Lung (tissue), 12 donors: ENCODE data around the gene GUCY2F. TPM values are rescaled to one million over a fixed set of nuclear protein-coding genes. Genes with fewer than 3 reads are reported as not detected.

ENCODE experiments used
- ATAC-seq: fragments of 200-7000 bp; cut with Tn5 transposase; one replicate; pipeline ENCODE4 v1.9.1; 2020; ENCODE audit warnings: moderate number of reproducible peaks; ENCODE audit not compliant: insufficient read depth, low FRiP score
- DNase-seq, 3 donors: peaks; one replicate each; pipeline ENCODE4 v3.0.0-alpha.2; 2013 to 2017
- H3K27ac ChIP-seq, 2 donors: one replicate each; pipeline ENCODE4 v1.5.1; 2013; ENCODE audit warnings: mild to moderate bottlenecking in 2 of 2, moderate library complexity in 2 of 2, control low read depth in 1 of 2, inconsistent platforms in 1 of 2, low read depth in 1 of 2, low read length in 1 of 2
- H3K27me3 ChIP-seq, 3 donors: one replicate each; pipeline ENCODE4 v1.5.1; 2013; ENCODE audit warnings: low read length in 2 of 3; ENCODE audit not compliant: control insufficient read depth in 3 of 3, insufficient read depth in 3 of 3
- H3K36me3 ChIP-seq, 4 donors: one replicate each; pipeline ENCODE4 v1.5.1; 2013; ENCODE audit warnings: low read length in 4 of 4, mild to moderate bottlenecking in 1 of 4, moderate library complexity in 1 of 4; ENCODE audit not compliant: control insufficient read depth in 4 of 4, insufficient read depth in 4 of 4
- H3K4me1 ChIP-seq, 5 donors: one replicate each; pipeline ENCODE4 v1.5.1; 2013; ENCODE audit warnings: low read length in 5 of 5, mild to moderate bottlenecking in 2 of 5, moderate library complexity in 1 of 5; ENCODE audit not compliant: control insufficient read depth in 5 of 5, insufficient read depth in 5 of 5
- H3K4me3 ChIP-seq: one replicate; pipeline ENCODE4 v1.5.1; 2013; ENCODE audit warnings: mild to moderate bottlenecking, control low read depth, moderate library complexity
- H3K9ac ChIP-seq, 2 donors: one replicate each; pipeline ENCODE4 v1.5.1; 2013; ENCODE audit warnings: low read length in 2 of 2, control low read depth in 1 of 2; ENCODE audit not compliant: insufficient read depth in 1 of 2
- H3K9me3 ChIP-seq, 4 donors: one replicate each; pipeline ENCODE4 v1.5.1; 2013; ENCODE audit warnings: low read length in 3 of 4, mild to moderate bottlenecking in 1 of 4, moderate library complexity in 1 of 4; ENCODE audit not compliant: control insufficient read depth in 4 of 4, insufficient read depth in 3 of 4
- WGBS, 2 donors: extraction: QIAGEN DNeasy Blood & Tissue Kit; methylation state at CpG; one replicate each; pipeline ENCODE4 v1.1.7; 2013; 5-methylcytosine and 5-hydroxymethylcytosine counted together
- polyA plus RNA-seq, 2 donors: library from polyadenylated mRNA; stranded (reverse); fragments of 200-250 nt; gene quantifications; one replicate each; pipeline ENCODE4 v1.2.1, GENCODE V29; 2013
- total RNA-seq, 2 donors: library from RNA; depleted of rRNA in 1 of 2; stranded (reverse); fragments of >200 nt in 1 of 2; gene quantifications; one replicate each; pipeline ENCODE4 v1.2.1, GENCODE V29; 2014 to 2021
- TF ChIP-seq, protein P1 (sequence below): IDR thresholded peaks from 2 replicates; pipeline ENCODE4 v1.5.1; 2012; ENCODE audit warnings: mild to moderate bottlenecking; ENCODE audit errors: control extremely low read depth, extremely low read depth
- donor health status: control.
- donor health status: control.
- donor health status: Bipolar disorder and iron deficiency.
- donor health status: healthy.
- donor health status: DM: yes; HTN: yes; CAD: no.

GUCY2F gene
- total and polyA plus RNA-seq, 4 donors, result 0.03 TPM; not detected in 3

DNA sequence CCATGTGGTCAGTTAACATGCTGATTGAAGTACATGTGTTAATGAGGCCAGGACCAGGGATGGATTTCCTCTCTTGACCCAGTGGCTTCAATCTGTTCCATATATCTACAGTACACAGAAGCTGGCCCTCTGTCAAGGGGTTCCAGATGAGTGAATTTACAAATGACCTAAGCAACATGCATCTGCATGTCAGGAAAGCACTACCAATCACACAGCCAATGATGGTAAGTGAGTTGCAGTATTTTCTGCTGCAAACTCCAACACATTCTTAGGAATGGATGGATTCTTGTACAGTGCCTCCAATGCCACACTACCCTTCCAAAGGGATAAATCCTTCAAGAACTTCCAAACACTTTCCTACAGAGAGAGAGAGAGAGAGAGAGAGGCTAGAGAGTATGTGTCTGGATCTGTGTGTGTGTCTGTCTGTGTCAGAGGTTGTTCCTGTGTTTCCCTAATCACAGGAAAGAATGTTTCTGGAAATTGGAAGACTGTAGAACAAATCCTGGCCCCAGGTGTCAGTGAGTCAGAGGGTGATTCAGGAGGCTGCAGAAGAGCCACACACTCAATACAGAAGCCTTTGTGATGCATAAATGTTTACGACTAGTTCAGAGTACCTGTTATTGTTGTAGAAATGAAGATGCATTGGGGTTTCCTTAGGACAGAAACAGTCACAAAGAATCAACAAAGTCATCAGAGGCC, 107.5 kb downstream of the GUCY2F start:
- no peak overlapping the region for H3K9ac ChIP-seq
- no peak for DNase-seq
- no peaks in the 10 kb centered on the region for H3K4me1 ChIP-seq
- no peak overlapping the region for H3K27ac ChIP-seq
- no peaks in the 10 kb centered on the region for H3K9me3 ChIP-seq
- H3K27me3 ChIP-seq, result peaks cover 0 to 32% (median 13%) of the 10 kb centered on the region in 3 donors
- H3K4me3 ChIP-seq, result no peak overlapping the region
- ATAC-seq, result no peak
- WGBS, 2 donors, result 72 to 82% methylated on average over 1 of the region's 1 CpG
- no peaks in the 10 kb centered on the region for H3K36me3 ChIP-seq
- TF ChIP-seq, protein P1, sequence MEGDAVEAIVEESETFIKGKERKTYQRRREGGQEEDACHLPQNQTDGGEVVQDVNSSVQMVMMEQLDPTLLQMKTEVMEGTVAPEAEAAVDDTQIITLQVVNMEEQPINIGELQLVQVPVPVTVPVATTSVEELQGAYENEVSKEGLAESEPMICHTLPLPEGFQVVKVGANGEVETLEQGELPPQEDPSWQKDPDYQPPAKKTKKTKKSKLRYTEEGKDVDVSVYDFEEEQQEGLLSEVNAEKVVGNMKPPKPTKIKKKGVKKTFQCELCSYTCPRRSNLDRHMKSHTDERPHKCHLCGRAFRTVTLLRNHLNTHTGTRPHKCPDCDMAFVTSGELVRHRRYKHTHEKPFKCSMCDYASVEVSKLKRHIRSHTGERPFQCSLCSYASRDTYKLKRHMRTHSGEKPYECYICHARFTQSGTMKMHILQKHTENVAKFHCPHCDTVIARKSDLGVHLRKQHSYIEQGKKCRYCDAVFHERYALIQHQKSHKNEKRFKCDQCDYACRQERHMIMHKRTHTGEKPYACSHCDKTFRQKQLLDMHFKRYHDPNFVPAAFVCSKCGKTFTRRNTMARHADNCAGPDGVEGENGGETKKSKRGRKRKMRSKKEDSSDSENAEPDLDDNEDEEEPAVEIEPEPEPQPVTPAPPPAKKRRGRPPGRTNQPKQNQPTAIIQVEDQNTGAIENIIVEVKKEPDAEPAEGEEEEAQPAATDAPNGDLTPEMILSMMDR, result no peak

DNA sequence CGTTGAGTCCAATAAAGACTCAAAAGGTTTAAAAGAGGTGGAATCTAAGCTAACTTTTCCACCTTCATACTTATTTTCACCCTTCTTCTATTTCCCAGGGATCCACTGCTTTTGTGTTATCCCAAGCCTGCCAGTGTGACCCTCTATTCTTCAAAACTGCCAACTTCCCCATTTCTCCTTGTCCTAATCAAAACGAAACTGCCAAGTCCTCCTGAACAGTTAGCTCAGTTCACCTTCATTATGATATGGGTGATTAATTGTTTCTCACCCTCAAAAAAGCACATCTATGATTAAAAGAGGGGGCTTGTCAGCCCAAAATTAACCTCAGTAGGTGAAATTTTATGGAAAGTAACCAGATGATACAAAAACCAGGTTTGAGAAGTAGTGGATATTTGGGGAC, 108.4 kb downstream of the GUCY2F start:
- TF ChIP-seq, protein P1, result no peak
- Histone ChIP-seq H3K9ac (no peak overlapping the region), H3K4me3 (no peak overlapping the region), H3K9me3 (no peaks in the 10 kb centered on the region), H3K27ac (no peak overlapping the region), H3K36me3 (no peaks in the 10 kb centered on the region), H3K27me3 (peaks cover 0 to 28% (median 13%) of the 10 kb centered on the region in 3 donors), H3K4me1 (no peaks in the 10 kb centered on the region)
- WGBS, 2 donors, result 61 to 65% methylated on average over 2 of the region's 2 CpGs
- DNase-seq (no peak), ATAC-seq (no peak)

GRCh38 chrX:109372716-109373115, 109.2 kb downstream of the GUCY2F start:
- Histone ChIP-seq H3K36me3 (no peaks in the 10 kb centered on the region), H3K9ac (no peak overlapping the region), H3K4me3 (no peak overlapping the region), H3K27ac (no peak overlapping the region), H3K4me1 (no peaks in the 10 kb centered on the region), H3K27me3 (peaks cover 0 to 32% (median 14%) of the 10 kb centered on the region in 3 donors), H3K9me3 (no peaks in the 10 kb centered on the region)
- ATAC-seq (no peak), DNase-seq (peak in 2 of 3 donors; percentile 10 to 33)
- TF ChIP-seq, protein P1, result no peak
- WGBS, 2 donors, result 78 to 91% methylated on average over 2 of the region's 2 CpGs

DNA sequence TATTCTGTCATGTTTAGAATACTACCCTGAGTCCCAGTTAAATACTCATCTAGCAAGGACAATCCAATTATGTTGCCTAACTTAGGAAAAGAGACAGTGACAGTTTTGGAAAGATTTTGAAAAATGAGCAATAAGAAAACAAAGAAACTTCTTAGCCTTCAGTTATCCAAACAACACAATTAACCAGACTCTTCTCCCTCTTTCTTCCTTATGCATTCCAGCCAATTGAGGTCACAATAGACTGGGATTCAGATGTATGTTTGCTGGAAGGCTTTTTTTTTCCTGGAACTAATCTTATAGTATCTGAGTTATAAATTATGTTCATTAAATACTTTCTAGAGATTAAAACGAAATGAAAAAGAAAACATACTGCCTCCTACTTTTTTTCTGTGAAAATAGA, 109.6 kb downstream of the GUCY2F start:
- Histone ChIP-seq H3K4me3 (no peak overlapping the region), H3K4me1 (no peaks in the 10 kb centered on the region), H3K36me3 (no peaks in the 10 kb centered on the region), H3K27ac (no peak overlapping the region), H3K9ac (no peak overlapping the region), H3K27me3 (peaks cover 0 to 32% (median 15%) of the 10 kb centered on the region in 3 donors), H3K9me3 (no peaks in the 10 kb centered on the region)
- DNase-seq, result peak in 1 of 3 donors; percentile 22
- 40 to 69% methylated on average over 1 of the region's 1 CpG for WGBS, 2 donors
- TF ChIP-seq, protein P1, result no peak
- no peak for ATAC-seq
